HG03558 (cell line): ENCODE results near the gene CLDN9.

Experiments used
- ATAC-seq: cut with Tn5 transposase; IDR thresholded peaks from one replicate; pipeline ENCODE4 v1.9.1; 2021; ENCODE audit warnings: moderate number of reproducible peaks; ENCODE audit not compliant: unreplicated experiment; ENCODE audit errors: extremely low read depth

Gene CLDN9, protein sequence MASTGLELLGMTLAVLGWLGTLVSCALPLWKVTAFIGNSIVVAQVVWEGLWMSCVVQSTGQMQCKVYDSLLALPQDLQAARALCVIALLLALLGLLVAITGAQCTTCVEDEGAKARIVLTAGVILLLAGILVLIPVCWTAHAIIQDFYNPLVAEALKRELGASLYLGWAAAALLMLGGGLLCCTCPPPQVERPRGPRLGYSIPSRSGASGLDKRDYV

GRCh38 chr16:3012828-3013420, at the start of gene CLDN9:
Gene CLDN9 (plus strand): TSS chr16:3012923. CDS start chr16:3013363, 440 bp downstream.
- ATAC-seq: no peak

DNA sequence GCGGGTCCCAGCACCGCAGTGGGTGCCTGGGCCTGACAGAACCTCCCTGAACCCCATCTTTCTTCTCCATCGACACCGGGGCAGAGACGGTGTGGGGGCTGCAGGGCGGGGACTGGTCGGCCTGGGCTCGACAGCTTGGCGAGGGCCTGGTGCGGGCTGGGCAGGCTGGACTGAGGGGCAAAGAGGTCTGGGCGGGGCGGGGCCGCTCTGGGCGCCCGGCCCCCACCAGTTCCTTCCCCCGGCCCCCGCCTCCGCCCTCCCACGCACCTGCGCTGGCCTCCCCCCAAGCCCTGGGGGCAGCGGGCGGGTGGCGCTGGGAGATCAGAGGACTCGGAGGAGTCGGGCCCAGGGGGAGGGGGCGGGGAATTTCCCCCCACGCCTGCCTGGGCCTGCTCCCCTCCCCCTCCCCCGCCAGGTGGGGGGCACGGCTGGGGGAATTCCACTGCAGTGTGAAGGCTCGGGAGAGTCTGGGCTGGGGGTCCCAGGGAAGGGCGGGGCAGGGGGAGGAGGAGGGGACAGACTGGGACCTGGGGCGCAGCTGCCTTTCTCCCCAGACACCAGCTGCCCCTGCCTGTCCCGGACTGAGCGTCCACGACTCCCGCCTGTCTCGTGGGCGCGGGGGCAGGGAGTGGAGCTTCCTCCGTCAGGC, 49.5 kb upstream of the CLDN9 start:
- no peak for ATAC-seq

DNA sequence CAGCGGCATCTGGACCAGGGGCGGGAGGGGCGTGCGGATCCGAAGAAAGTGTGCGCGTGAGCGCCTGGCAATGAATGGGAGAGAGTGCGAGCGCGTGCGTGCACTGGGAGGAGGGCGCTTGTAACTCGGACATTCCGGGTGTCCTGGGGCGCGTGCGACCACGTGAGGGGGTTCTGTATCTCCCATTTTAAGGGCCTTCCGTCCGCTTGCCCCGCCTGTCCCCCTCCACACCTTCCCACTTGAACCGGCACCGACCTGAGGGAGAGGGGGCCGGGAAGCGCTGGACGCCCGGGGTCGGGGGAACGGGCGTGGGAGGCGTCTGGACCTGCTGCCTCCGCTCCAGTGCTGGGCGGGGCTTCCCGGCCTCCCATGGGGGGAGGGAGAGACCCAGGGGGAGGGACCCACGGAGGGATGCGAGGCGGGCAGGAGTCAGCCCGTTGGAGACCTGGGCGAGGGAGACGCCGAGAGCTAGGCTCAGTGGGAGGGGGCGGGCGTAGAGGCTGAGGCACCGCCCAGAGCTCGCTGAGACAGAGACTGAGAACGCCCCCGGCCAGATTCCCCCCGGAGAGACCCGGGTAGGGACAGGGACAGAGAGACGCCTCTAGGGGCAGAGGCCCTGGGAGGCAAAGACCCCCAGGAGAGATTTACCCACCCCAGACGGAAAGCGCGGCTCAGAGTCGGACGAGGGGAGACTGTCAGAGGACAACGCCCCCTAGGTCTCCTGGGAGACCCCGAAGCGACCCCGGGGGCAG, 48.8 kb upstream of the CLDN9 start, which contains the start of gene KREMEN2:
Gene KREMEN2, plus strand, starts transcription at position 553 of the 752 bp plus-strand sequence. CDS start 246 bp downstream, outside the sequence.
- no peak for ATAC-seq

DNA sequence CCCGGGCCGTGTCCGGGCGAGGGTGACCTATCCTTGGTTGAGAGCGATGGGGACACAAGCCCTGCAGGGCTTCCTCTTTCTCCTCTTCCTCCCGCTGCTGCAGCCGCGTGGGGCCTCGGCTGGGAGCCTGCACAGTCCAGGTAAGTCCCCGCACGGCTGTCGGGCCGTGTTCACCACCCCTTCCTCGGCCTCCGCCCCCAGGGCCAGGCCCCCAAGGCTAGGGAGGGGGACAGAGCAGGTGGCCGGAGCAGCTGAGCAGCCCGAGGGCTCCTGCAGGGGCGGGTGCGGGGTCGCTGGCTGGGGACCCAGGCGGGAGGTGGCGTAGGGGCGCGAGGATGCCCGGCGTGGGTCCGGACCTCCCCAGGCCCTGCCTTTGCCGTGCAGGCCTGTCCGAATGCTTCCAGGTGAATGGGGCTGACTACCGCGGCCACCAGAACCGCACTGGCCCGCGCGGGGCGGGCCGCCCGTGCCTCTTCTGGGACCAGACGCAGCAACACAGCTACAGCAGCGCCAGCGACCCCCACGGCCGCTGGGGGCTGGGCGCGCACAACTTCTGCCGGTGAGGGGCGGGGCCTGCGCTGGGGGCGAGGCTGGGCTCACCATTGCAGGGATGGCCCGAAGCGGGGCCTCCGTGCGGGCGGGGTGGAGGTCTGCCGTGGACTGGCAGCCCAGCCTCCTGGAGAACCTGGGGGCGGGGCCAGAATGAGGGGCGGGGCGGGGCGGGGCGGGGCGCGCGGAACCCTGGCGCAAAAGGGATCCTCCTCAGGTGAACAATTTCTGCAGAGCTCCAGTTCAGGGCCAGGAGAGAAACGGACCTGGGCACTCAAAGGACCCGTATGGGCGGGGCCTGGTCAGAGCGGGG, 48.0 kb upstream of the CLDN9 start:
- no peak for ATAC-seq

DNA sequence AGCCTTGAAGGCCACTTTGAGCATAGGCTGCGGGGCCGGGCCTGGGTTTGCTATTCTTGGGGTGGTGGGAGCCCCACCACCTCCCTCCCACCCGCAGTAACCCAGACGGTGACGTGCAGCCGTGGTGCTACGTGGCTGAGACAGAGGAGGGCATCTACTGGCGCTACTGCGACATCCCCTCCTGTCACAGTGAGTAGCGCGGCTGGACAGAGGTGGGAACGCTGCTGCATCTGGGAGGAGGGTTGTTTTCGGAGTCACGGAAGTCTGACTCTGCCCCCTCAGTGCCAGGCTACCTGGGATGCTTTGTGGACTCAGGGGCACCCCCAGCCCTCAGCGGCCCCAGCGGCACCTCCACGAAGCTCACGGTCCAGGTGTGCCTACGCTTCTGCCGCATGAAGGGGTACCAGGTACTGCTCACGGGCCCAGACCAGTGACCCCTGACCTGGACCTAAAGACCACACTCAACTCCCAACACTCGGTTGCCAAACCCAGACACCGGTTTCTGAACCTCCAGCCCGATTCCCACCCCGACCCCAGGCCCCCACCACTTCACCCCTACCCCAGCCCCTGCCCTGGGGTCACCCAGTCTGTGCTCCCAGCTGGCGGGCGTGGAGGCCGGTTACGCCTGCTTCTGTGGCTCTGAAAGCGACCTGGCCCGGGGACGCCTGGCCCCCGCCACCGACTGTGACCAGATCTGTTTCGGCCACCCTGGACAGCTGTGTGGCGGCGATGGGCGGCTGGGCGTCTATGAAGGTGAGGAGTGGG, 46.5 kb upstream of the CLDN9 start:
- ATAC-seq: no peak

- no peak for ATAC-seq
Measured at GRCh38 chr16:2966808-2967191, 45.9 kb upstream of the CLDN9 start.

GRCh38 chr16:2967211-2967631, 45.5 kb upstream of the CLDN9 start:
- ATAC-seq: no peak

DNA sequence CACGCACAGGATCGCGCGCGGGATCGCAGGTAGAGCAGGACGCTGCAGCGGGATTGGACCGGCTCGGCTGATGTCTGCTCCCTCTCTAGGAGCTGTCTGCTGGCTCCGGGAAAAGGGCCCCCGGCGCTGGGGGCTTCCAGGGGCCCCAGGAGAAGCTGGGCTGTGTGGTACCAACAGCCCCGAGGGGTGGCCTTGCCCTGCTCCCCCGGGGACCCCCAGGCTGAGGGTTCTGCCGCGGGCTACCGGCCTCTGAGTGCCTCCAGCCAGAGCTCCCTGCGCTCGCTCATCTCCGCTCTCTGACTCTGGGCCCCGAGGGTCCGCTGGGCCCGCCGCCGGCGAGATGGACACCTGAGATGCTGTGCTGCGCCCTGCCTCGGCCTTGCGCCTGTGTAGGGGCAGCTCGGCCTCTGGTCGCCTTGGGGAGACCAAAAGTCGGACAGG, 45.0 kb upstream of the CLDN9 start:
- ATAC-seq: no peak

DNA sequence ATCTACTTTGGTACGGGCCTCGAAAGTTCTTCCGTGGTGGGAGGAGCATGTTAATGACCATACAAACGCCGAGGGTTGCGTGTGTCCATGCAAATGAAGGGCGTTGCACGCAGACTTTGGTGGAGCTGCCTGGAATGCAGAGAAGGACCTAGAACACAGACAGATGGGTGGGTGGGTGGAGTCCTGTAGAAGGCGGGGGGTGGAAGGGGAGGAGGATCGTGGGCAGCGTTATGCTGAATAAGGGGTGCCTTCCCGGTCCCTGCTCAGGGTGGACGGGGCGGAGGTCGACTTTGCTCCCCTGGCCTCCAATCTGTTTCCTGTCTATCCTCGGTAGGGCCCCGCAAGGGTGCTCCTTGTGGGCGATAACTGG, 44.4 kb upstream of the CLDN9 start:
- ATAC-seq: no peak

DNA sequence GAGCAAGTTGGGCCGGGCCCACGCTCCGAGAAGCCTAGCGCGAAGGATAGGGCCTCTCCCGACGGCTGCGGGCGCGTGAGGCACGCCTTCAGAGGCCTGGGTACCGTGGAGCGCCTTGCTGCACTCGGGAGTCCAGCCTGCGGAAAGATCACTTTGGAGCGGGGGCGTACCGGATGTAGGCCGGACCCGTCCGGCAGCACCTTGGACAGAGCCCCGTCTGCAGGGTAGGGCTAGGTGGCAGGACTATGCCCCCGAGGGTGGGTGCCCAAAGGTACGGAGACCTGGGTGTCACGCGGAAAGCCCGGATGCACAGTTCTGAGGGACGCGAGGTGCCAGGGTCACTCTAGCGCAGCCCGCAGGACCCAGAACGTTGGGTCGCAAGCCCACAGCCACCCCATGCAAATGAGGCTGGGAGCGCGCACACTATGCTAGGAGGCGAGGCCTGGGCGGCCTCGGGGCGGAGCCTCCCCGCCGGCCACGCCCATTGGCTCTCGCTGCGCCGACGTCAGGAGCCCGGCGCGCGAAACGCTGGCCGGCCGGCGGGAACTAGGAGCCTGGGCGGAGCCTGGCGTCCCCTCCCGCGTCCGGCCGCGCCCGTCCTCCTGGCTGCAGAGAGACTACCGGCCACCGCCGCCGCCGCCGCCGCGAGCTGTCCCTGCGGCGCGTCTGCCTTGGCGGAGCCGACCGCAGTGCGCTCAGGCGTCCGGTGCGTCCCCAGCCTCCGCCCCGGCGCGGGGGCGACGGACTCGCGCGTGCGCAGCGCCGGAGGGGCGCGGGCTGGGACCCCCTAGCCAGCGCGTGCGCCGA, 43.8 kb upstream of the CLDN9 start, which contains the start of gene PAQR4:
Gene PAQR4, plus strand, starts transcription at position 611 of the 807 bp plus-strand sequence. CDS start 327 bp downstream, outside the sequence.
- peak; percentile 58 for ATAC-seq

DNA sequence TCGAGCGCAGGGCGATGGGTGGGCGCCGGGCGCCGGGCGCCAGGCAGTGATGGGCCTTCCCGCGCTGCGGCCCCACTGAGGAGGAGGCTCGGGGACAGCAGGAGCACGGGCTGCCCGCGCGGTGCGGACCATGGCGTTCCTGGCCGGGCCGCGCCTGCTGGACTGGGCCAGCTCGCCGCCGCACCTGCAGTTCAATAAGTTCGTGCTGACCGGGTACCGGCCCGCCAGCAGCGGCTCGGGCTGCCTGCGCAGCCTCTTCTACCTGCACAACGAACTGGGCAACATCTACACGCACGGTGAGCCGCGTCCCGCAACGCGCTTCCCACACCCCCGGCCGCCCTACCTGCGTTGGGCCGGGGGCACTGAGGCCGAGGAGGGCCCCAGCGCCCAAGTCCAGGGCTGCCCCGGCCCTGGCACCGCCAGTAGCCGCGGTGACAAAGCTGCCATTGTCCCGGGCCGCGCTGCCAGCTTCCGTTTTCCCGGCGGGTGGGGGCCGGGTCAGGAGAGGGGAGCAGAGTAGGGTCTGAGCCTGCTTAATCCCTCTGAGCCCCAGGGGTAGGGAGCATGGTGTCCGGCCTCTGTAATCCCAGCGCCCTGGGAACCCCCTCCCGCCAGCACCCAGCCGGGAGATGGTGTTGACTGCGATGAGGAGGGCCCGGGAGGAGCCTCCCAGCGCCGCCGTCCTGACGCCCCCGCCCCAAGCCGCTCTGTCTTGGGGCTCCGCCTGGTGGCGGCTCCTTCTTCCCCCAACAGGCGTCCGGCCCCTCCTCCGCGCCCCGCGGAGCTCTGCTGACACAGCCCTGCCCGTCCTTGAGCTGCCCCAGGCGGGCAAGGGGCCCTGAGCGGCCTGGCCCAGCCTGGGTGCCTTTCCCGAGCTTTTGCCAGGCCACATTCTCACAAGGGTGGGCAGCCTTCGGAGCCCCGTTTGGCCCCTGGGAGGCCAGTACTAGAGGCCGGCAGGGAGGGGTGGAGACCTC, 42.9 kb upstream of the CLDN9 start:
- no peak for ATAC-seq

- ATAC-seq: no peak
Measured at GRCh38 chr16:2970563-2970962, 42.2 kb upstream of the CLDN9 start.

GRCh38 chr16:2971134-2971984, 41.4 kb upstream of the CLDN9 start:
- no peak for ATAC-seq

DNA sequence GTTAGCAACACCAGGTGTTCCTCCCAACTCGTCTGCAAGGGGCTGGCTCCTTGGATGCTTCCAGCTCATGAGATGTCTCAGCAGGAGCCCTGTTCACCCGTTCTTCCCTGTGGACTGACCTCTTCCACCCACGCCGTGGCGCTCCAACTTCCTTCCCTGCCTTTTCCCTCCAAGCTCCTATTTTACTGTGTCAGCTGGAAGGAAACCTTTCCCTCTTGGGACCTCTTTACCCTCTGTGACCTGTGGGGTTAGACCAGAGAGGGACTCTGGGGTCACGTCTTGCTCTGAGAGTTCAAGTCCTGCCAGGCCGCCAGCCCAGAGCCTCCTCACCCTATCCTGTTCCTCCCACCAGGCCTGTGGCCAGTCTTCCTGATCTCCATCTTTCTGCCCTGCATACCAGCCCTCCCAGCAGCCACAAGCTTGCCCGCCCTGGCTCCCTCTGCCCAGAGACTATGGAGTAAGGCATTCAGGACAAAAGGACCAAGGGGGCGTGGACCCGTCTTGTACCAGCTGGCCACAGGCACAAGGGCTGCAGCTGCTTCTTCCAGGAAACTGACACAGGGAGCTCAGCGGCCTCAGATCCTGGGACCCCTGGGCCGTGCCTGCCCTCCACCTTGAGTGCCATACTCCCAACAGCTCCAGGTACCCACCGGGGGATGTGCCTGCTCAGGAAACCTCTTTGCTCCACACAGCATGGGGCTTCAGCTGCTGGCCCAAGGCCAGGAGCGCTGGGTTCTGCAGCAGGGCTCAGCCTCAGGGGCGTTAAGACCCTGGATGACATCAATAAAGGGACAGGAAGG, 40.5 kb upstream of the CLDN9 start:
- no peak for ATAC-seq

GRCh38 chr16:2973093-2973492, 39.6 kb upstream of the CLDN9 start:
- ATAC-seq: no peak
